ENCODE measurements around the gene CAPN5.
A peak's percentile ranks its signal among the peaks of the same experiment; 100 is the strongest.
"Not testable (repeated sequence)": the region's sequence is repeated elsewhere in the genome, so short reads cannot be mapped to it uniquely, and the experiment has no call there.

Gene CAPN5

GRCh38 chr11:77044356-77044755, 22.4 kb upstream of the CAPN5 start:
- no peak for DNase-seq (ENCODE audit: low spot score)

DNA sequence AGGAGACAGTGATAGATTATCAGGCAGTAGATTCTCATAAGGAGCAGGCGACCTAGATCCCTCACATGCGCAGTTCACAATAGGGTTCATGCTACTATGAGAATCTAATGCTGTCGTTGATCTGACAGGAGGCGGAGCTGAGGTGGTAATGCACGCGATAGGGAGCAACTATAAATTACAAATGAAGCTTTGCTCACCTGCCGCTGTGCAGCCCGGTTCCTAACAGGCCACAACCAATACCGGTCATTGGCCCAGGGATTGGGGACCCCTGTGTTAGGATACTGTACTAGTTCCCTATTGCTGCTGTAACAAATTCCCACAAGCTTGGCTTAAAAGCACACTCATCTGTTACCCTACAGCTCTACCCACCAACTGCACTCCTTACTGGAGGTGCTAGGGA, 21.9 kb upstream of the CAPN5 start:
- DNase-seq (ENCODE audit: low spot score) = no peak

DNA sequence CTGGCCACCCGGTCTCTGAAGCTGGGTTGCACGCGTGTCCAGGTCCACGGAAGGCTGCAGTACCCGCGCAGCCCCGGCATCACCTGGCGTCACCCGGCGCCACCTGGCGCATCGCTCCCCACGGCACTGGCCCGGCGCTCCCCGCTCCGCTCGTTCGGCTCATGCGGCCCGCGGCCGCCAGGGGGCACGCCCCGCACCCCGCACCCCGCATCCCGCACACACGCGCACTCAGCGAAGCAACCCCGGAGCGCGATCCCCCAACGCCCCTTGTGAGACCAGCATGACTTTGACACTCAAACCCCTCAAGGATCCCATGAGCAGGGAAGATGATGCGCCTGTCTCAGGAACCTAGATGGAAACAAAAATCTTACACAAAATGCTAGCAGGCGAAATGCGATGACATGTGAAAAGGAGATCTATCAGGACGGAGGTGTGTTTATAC, 20.7 kb upstream of the CAPN5 start:
- DNase-seq (ENCODE audit: low spot score) = peak; percentile 82

GRCh38 chr11:77047007-77047927, 19.5 kb upstream of the CAPN5 start:
- DNase-seq (ENCODE audit: low spot score) = peak; percentile 72

GRCh38 chr11:77047928-77048446, 18.8 kb upstream of the CAPN5 start:
- not testable (repeated sequence) for DNase-seq (ENCODE audit: low spot score)

DNA sequence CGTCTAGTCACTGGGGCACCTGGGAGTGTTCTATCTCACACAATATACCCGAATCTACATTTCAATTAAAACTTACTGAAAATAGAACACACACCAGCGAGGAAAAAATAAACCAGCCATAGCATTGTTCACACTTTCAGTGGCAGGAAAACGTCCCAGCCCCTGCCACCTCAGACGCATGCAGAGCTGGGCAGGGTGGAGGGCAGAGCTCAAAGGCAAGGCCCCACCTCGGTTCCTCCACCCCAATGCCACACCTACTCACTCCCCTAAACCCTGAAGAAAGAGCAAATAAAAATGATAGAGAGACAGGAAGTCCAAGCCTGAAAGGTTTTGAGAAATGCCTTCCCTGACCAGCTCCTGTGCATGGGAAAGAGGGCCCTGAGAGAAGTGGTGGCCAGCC, 17.7 kb upstream of the CAPN5 start:
- DNase-seq (ENCODE audit: low spot score) = no peak

DNA sequence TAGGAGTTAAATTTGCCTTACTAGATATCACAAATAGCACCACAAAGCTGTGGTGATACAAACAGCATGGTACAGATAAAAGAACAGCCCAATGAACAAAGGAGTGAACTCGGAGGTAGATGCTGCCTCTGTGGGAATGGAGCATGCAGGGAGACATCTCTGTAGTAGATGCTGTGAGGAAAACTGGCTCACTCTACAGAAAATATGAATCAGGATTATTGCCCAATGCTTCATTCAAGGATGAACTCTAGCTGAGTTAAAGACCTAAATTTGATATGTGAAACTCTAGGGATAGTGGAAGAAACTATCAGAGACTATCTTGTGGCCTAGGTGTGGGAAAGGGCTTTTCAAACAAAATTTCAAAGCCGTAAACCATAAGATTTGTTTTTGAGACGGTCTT, 15.3 kb upstream of the CAPN5 start:
- DNase-seq (ENCODE audit: low spot score) = no peak

DNA sequence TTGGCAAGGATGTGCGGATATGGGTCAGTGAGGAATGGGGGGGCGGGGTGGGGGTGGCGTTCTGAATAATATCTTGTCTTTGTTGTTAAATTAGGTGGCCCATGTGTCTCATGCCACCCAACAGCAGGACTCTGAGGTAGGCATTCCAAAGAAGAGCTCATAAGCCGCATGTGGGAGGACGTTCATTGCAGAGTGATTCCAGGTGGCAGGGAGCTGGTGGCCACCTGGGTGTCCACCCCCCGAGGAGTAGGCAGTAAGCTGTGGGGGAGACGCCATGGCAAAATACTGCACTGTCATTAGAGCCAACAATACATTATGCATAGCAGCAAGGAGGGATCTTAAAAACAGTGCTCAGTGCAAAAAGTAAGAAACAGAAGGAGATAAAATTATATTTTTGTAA, 14.3 kb upstream of the CAPN5 start:
- DNase-seq (ENCODE audit: low spot score) = no peak

- no peak for DNase-seq (ENCODE audit: low spot score)
Observed at GRCh38 chr11:77053217-77054015, 13.4 kb upstream of the CAPN5 start.

DNA sequence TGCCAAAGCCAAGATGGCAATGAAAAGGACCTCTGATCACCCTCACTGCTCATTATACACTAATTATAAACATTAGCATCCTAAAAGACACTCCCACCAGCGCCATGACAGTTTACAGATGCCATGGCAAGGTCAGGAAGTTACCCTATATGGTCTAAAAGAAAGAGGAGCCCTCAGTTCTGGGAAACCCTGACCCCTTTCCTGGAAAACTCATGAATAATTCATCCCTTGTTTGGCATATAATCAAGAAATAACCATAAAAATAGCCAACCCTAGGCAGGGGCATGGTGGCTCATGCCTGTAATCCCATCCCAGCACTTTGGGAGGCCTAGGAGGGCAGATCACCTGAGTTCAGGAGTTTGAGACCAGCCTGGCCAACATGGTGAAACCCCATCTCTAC, 12.7 kb upstream of the CAPN5 start:
- DNase-seq (ENCODE audit: low spot score) = no peak

- DNase-seq (ENCODE audit: low spot score) = no peak
Observed at GRCh38 chr11:77055101-77055561, 11.6 kb upstream of the CAPN5 start.

DNA sequence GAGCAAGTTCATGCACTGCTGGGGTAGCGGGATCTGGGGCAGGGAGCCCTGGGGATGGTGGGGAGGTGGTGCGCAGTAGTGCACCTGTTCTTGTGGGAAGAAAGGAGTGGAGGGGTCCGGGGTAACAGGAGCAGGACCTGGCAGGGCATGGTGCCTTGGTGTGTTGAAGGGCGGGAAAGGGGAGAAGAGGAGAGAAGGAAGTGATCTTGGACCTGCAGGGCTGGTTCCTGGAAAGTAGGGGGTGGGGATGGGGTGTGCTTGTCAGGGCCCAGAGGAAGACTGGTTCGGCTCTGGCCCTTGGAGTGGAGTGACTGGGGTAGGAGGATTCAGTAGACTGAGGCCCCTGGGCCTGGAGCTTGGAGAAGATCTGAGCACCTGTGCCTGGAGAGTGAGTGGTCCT, 10.9 kb upstream of the CAPN5 start:
- DNase-seq (ENCODE audit: low spot score) = no peak

GRCh38 chr11:77056814-77057402, 9.9 kb upstream of the CAPN5 start:
- no peak for DNase-seq (ENCODE audit: low spot score)

DNA sequence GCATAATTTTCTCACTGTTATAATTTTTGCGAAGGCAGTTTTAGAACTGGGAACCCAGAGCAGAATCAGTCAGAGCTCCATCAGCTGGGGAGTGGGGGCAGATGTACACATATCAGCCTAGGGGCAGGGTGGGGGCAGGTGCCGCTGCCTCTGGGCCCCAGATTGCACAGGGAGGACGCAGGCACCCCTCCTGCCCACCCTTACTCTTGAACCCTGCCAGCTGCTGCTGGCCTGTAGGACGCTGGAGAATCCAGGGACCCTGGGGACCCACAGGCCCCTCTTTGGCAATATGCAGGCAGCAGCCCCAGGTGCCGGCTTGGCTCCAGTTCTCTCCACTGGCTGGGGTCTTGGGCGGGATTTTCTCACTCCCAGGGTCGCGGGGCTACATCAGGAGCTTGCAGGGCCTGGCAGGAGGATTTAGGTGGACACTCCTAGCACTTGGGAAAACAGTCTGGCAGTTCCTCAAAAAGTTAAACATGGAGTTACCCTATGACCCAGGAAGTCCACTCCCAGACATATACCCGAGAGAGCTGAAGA, 8.8 kb upstream of the CAPN5 start:
- DNase-seq (ENCODE audit: low spot score) = no peak

DNA sequence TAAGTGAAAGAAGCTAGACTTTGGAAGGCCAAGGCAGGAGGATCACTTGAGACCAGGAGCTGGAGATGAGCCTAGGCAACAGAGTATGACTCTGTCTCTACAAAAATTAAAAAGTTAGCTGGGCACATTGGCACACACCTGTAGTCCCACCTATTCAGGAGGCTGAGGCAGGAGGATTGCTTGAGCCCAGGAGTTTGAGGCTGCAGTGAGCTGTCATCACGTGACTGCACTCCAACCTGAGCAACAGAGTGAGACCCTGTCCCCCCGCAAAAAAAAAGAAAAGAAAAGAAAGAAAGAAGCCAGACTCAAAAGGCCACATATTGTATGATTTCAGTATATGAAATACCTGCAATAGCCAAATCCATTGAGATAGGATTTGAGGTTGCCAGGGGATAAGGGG, 7.9 kb upstream of the CAPN5 start:
- no peak for DNase-seq (ENCODE audit: low spot score)

GRCh38 chr11:77059806-77060205, 7.0 kb upstream of the CAPN5 start:
- no peak for DNase-seq (ENCODE audit: low spot score)

- no peak for DNase-seq (ENCODE audit: low spot score)
Observed at GRCh38 chr11:77060234-77060633, 6.5 kb upstream of the CAPN5 start.

GRCh38 chr11:77061258-77061657, 5.5 kb upstream of the CAPN5 start:
- DNase-seq (ENCODE audit: low spot score) = not testable (repeated sequence)

DNA sequence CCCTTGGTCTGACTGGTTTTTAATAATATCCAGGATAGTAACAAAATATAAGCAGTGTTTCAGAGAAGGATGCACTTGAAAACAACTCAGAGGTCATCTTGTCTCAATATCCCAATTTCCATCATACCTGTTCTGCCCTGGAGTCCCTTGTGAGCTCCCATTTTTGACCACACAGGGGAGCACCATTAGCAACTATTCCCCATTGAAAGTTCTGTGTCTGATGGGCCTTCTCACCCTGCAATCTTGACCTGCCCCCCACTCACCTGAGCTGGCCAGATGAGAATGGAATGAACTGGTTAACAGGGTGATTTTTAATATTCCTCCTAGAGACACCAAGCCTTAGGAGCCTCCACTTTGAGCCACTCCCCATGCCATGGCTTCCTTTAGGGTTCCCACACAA, 3.8 kb upstream of the CAPN5 start:
- no peak for DNase-seq (ENCODE audit: low spot score)

DNA sequence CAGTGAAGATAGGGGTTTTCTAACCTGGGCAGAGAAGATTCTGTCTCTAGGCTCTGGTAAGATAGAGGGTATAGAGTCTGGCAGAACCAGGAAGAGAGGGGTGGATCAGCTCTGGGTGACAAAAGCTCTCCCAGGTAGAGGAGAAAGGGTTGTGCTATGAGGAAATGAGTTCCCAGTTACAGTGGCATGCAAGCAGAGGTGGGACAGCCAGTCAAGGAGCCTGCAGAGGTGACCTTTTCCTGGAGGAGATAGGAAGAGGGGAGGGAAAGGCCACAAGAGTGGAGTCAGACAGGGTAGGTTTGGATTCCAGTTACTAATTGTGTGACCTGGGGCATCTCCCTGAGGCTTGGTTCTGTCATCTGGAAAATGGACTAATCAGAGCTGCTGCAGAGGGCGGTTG, 3.4 kb upstream of the CAPN5 start:
- no peak for DNase-seq (ENCODE audit: low spot score)

DNA sequence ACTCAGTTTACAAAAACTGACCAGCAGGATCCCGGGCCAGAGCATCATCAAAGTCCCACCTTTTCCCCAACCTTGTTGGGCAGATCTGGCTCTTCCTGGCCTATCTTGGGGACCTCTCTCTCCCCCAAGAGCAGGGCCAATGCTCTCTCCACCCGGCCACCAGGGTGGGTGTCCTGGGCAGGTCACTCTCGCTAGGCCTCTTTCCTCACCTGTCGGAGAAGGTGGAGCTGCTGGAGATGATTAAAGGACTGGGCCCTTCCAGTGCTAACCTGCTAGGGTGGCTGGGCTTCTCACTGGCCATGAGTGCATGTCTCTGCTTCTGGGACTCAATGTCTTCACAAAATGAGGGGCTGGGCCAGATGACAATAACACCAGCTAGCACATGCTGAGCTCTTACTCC, 2.9 kb upstream of the CAPN5 start:
- DNase-seq (ENCODE audit: low spot score) = no peak

DNA sequence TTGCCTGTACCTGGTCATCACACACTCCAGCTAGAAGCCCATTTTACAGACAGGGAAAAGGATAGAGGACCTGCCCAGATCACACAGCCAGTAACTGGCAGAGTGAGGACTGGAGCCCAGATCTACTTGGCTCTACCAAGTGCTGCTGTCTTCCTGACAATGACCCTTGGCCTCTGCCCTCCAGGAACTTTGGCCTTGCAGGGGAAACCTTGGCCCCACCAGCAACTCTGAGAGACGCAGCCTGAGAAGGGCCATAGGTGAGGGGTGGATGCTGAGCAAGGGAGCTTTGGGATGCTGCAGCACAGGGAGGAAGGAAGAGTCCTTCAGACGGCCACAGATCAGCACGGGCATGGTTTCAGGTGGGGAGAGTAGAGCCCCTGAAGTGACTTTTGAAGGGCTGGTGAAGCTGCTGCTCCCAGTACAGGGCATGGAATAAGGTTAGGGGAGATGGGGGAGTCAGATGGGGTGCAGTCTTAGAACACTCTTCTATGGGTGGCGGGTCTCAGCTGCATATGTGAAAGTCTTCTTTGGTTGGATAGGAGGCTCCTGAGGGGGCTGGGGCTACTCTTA, 2.0 kb upstream of the CAPN5 start:
- no peak for DNase-seq (ENCODE audit: low spot score)
